Suprapubic skin (tissue), 4 donors: ENCODE results near the gene KDM5B. TPM values are rescaled to one million over a fixed set of nuclear protein-coding genes. Genes with fewer than 3 reads are reported as not detected.

ENCODE experiments used
- DNase-seq, 2 donors: peaks; one replicate each; pipeline ENCODE4 v3.0.0-alpha.2; 2019; ENCODE audit warnings: low spot score in 2 of 2
- H3K27ac ChIP-seq: fragments of 200-600 bp; sonication (generic); one replicate; pipeline ENCODE4 v1.5.1; 2019
- H3K27me3 ChIP-seq: fragments of 200-600 bp; sonication (generic); one replicate; pipeline ENCODE4 v1.5.1; 2019
- H3K36me3 ChIP-seq: fragments of 200-600 bp; sonication (generic); one replicate; pipeline ENCODE4 v1.5.1; 2019
- H3K4me1 ChIP-seq: fragments of 200-600 bp; sonication (generic); one replicate; pipeline ENCODE4 v1.5.1; 2019
- H3K4me3 ChIP-seq: fragments of 200-600 bp; sonication (generic); one replicate; pipeline ENCODE4 v1.5.1; 2019; ENCODE audit warnings: mild to moderate bottlenecking
- H3K9me3 ChIP-seq: fragments of 200-600 bp; sonication (generic); one replicate; pipeline ENCODE4 v1.5.1; 2019
- CTCF ChIP-seq, 2 donors: fragments of 200-600 bp in 1 of 2; fragments of 450-650 bp in 1 of 2; sonication (generic) in 1 of 2; IDR thresholded peaks; one replicate each; pipeline ENCODE4 v1.5.1; 2016 to 2019; ENCODE audit warnings: antibody characterized with exemption in 2 of 2, mild to moderate bottlenecking in 1 of 2, moderate library complexity in 1 of 2
- EP300 ChIP-seq: sonication (generic); formaldehyde crosslinking; IDR thresholded peaks from one replicate; pipeline ENCODE4 v1.6.1; 2017; ENCODE audit warnings: antibody characterized with exemption
- POLR2A ChIP-seq, 2 donors: fragments of 450-650 bp; IDR thresholded peaks; one replicate each; pipeline ENCODE4 v1.6.1; 2017; ENCODE audit warnings: antibody characterized with exemption in 2 of 2, mild to moderate bottlenecking in 2 of 2, moderate library complexity in 2 of 2
- POLR2AphosphoS5 ChIP-seq, 3 donors: sonication (generic); formaldehyde crosslinking; IDR thresholded peaks; one replicate each; pipeline ENCODE4 v1.6.1; 2017; ENCODE audit warnings: antibody characterized with exemption in 3 of 3
- WGBS: methylation state at CpG from one replicate; pipeline ENCODE4 v1.1.5; 2018; 5-methylcytosine and 5-hydroxymethylcytosine counted together
- total RNA-seq, 4 donors: library from RNA; depleted of rRNA; stranded (reverse); fragments of >200 nt; gene quantifications; one replicate each; pipeline ENCODE4 v1.1.0, GENCODE V29; 2016

The KDM5B gene
- total RNA-seq = 100 to 1,000 TPM in 1 of 4 donors, 10 to 100 TPM in 3; 76.1 to 165 (median 89.4) TPM

DNA sequence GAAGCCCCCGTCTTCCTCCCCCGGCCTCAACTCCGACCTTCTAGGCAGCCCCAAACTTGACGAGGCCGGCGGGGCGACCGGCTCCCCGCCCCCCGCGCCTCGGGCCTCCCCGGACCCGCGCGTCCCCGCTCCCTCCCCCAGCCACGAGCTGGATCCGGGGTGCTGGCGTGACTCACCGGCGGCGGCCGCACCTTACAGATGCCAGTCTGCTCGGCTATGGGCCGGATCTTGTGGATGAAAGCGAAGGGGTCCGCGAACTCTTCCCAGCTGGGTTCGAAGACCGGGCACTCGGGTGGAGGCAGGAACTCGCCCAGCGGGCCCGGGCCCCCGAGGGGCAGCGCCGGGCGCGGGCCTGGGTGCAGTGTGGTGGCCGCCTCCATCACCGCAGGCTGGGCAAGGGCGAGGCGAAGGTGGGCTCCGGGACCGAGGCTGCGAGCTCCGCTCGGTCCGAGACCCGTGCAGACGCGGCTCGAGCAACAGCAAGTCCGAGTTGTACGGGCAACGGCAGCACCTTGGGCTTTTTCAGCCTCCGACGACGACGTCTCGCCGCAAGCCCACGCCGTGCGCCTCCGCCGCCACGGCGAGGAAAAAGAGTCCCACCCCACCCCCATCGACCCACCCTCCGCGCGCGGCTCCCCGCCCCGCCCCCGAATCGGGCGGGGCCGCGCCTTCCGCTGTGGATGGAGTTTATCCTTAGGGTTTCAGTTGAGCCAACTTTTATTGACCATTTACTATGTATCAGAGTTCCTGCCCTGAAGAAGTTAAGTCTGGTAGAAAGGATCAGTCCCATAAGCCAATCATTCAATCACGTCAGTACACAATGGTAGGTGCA lies at the start of gene KDM5B:
Gene KDM5B (minus strand): TSS at position 496 of the 832 bp plus-strand sequence. CDS start 116 bp downstream, at position 380.
- H3K36me3 ChIP-seq = no peaks in the 10 kb centered on the region
- peak within 1 kb of the TSS; percentile 91 for H3K27ac ChIP-seq
- no peaks in the 10 kb centered on the region for H3K9me3 ChIP-seq
- H3K4me1 ChIP-seq = peaks cover 56% of the 10 kb centered on the region
- H3K4me3 ChIP-seq = peak within 1 kb of the TSS; percentile 85
- peak; percentile 81 to 85 for DNase-seq
- H3K27me3 ChIP-seq = no peaks in the 10 kb centered on the region
- under 1% methylated on average over 28 of the region's 84 CpGs for WGBS
- TF ChIP-seq CTCF (IDR thresholded peaks at IDR 0.05) (no peak), POLR2AphosphoS5 (IDR thresholded peaks at IDR 0.05) (no peak), EP300 (no peak), POLR2A (IDR thresholded peaks at IDR 0.05) (peak in 1 of 2 donors; percentile 44)

DNA sequence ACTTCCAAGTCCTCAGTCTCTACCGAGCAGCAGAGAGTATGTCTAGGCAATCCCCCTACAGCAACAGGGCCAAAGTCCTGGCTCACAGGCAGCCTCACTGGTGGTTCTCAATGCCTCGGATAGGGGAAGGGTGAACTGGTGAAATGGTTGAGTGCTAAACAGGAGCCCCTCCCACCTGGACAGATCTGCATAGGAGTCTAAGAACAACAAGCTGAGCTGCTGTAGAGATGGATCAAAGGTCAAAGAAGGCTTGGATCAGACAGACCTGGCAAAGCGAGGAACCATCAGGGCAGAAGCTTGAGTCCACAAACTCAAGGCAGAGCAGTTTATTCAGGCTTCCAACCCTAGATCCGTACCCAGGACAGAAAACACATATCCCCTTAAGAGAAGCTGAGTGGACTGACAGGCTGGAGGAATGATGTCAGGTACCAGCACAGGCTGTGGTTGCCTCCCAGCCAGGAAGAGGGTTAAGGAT lies 49.0 kb upstream of the KDM5B start:
- Histone ChIP-seq H3K4me1 (peaks cover 21% of the 10 kb centered on the region), H3K27me3 (no peaks in the 10 kb centered on the region), H3K9me3 (no peaks in the 10 kb centered on the region), H3K36me3 (no peaks in the 10 kb centered on the region), H3K27ac (no peak overlapping the region), H3K4me3 (no peak overlapping the region)
- no peak for DNase-seq
- 82% methylated on average over 4 of the region's 4 CpGs for WGBS
- TF ChIP-seq POLR2A (IDR thresholded peaks at IDR 0.05) (no peak), CTCF (IDR thresholded peaks at IDR 0.05) (no peak), POLR2AphosphoS5 (IDR thresholded peaks at IDR 0.05) (no peak), EP300 (no peak)

DNA sequence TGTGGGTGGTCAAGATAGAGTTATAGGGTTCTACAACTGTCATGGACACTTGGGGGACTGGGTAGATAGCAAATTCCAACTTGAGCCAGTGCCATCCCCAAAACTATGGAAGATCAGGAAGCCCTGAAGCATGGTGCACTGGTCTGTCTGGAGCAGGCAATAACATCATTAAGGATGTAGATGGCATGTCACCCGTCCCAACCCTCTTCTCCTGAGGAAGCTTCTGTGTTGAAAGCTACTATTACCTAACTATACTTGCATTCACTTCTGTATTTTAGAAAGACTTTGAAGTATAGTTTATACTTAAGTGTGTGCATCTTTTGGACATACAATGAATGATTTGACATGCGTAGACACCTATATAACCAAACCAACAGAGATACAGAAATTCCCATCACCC lies 47.8 kb upstream of the KDM5B start:
- WGBS = 97% methylated on average over 2 of the region's 2 CpGs
- H3K36me3 ChIP-seq = no peaks in the 10 kb centered on the region
- no peak overlapping the region for H3K4me3 ChIP-seq
- no peak overlapping the region for H3K27ac ChIP-seq
- H3K4me1 ChIP-seq = peaks cover 20% of the 10 kb centered on the region
- H3K27me3 ChIP-seq = no peaks in the 10 kb centered on the region
- TF ChIP-seq POLR2AphosphoS5 (IDR thresholded peaks at IDR 0.05) = no peak
- no peak for TF ChIP-seq POLR2A (IDR thresholded peaks at IDR 0.05)
- no peak for TF ChIP-seq EP300
- no peak for TF ChIP-seq CTCF (IDR thresholded peaks at IDR 0.05)
- no peaks in the 10 kb centered on the region for H3K9me3 ChIP-seq
- DNase-seq = no peak

DNA sequence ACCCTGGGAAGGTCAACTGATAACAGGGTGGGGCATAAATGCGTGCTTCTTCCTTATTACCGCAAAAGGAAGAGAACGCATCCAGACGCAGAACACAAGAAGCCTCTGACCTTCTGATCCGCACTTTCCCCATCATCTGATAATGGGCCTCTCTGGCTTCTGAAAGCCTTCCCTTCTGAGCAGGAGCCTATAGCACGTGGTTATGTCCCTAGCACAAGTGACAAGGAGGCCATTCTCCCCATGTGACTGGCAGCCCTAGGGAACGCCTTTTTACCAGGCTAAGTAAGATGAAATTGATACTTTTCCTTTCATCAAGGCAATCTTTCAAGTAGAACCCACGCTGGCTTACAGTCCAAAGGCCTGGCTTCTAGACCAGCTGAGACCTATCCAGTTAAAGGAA lies 46.6 kb upstream of the KDM5B start:
- H3K36me3 ChIP-seq = no peaks in the 10 kb centered on the region
- no peaks in the 10 kb centered on the region for H3K9me3 ChIP-seq
- 94% methylated on average over 8 of the region's 8 CpGs for WGBS
- H3K4me1 ChIP-seq = peaks cover 17% of the 10 kb centered on the region
- no peak overlapping the region for H3K4me3 ChIP-seq
- TF ChIP-seq POLR2A (IDR thresholded peaks at IDR 0.05) = no peak
- no peak for DNase-seq
- H3K27me3 ChIP-seq = no peaks in the 10 kb centered on the region
- H3K27ac ChIP-seq = no peak overlapping the region

DNA sequence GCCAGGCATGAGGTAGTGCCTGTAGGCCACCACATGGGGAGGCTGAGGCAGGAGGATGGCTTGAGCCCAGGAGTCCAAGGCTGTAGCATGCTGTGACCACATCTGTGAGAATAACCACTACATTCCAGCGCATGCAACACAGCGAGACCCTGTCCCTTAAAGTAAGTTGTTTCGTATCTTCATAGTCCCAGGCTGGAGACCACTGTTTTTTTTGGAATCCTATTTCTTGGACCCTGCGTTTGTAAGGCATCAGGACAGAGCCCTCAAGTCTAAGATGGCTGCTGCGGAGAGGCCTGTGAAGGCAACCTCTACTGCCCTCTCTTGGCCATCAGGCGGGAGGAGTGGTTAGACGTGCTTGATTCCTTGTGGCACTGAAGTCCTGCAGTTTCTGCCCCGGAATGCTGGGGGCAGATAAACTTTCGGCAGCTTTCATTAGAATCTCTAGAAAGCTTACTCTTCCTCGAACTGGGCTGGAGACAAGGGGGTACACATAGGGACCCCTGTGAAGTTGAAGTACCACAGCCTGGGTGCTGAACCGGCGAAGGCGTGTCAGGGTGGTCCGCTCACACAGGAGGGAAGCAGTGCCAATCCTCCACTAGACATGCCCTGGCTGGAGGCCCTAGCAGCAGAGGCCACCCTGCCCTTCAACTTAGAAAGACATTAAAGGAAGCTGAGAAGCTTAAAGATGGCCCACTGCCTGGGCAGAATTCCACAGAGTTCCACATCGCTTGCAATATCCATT lies 44.1 kb upstream of the KDM5B start:
- H3K4me1 ChIP-seq = peaks cover 8% of the 10 kb centered on the region
- WGBS = 69% methylated on average over 15 of the region's 15 CpGs
- H3K36me3 ChIP-seq = no peaks in the 10 kb centered on the region
- H3K4me3 ChIP-seq = no peak overlapping the region
- no peaks in the 10 kb centered on the region for H3K9me3 ChIP-seq
- H3K27ac ChIP-seq = no peak overlapping the region
- H3K27me3 ChIP-seq = no peaks in the 10 kb centered on the region
- TF ChIP-seq POLR2AphosphoS5 (IDR thresholded peaks at IDR 0.05) (no peak), CTCF (IDR thresholded peaks at IDR 0.05) (peak; percentile 9 to 49)
- DNase-seq = no peak
